Stimulated activated CD8-positive, alpha-beta memory T cell treated with anti-CD3 and anti-CD28 coated beads, Interleukin-12 subunit alpha, Interleukin-12 subunit beta, amount 100 ng/mL, for 1 hour (primary cell): ENCODE data around the gene ANGPTL2.

Source experiments
- DNase-seq: peaks from one replicate; pipeline ENCODE4 v3.0.0-alpha.2; 2020; ENCODE audit warnings: low read depth

Gene ANGPTL2

DNA sequence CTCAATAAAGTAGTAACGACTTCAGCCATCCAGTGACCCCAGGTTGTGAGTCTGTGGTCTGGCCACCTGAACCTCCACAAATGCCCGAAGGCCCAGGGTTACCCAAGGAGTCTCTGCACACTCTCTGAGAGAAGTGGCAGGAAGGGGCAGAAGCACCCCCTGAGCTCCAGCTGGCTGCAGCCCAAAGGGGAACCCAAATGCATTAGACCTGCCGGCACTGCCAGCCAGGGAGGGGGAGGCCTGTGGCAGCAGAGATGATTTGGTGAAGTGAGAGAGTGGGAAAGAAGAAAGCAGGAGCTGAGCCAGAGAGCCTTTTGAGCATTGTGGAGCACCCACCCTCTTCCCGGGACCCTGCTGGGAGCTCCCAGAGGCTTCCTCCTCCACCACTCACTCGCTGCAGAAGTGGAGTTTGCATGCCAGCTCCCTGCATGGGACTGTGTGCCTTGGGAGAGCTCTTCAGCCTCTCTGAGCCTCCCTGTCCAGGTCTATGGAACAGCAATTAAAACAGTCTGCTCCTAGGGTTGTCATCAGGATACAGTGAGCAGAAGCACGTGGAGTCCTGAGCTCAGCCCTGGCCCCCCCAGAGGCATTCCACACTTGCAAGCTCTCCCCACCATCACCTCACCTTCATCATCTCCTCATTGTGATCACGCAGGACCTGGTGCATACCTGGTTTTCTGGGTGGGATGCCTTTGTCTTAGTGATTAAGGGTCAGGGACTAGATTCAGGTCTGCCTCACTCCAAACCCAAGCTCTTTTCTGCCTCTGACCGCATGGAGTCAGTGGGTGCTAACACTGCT is 13.8 kb upstream of the ANGPTL2 start:
- DNase-seq, result no peak

DNA sequence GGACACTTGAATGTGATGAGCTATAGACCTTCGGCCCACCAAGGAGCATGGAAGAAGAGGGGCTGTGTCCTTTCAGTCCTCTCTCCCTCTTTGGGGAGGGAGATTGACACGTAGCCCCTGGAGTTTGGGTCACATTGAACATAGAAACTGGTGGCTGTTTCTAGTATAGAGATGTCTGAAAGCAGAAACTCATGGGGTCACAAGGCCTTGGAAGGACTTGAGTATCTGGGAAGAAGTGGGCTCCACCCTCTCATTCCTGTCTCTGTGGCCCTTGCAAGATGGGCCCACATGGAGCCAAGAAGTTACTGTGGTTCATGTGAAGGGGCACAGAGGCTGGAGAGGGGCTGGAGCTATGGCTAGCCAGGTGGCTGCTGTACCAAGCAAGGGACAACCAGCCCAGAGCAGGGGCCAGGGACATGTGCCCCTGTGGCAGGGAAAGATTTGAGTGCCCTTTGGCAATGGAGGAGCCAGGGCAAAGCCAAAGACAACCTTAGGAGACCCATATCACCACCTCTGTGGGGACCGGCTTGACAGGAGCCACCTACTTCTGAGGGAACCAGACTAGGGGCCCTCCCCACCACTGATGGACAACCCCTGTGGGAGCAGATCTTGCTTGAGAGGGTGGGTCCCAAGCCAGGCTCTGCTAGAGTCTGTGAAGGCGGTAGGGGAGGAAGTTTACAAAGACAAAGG is 12.8 kb upstream of the ANGPTL2 start:
- DNase-seq, result no peak

DNA sequence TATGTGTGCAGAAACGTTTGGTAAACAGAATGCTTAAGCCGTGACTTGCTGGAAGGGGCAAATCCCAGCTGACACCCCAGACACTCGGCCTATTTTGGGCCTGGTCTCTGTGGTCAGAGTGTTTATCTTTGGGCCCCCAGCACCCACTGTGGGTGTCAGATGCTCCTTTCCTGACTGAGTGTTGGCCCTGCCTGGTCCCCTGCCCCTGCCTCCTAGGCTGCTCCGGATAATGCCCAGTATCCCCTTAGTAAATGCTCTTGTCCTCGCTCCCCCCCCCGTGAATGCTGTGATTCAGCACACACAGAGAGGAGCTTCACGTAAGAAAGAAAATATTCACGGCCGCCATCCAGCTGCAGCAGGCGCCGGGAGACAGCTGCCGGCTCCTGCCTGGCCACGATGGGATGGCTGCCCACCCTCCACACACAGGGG is 11.3 kb upstream of the ANGPTL2 start:
- no peak for DNase-seq

DNA sequence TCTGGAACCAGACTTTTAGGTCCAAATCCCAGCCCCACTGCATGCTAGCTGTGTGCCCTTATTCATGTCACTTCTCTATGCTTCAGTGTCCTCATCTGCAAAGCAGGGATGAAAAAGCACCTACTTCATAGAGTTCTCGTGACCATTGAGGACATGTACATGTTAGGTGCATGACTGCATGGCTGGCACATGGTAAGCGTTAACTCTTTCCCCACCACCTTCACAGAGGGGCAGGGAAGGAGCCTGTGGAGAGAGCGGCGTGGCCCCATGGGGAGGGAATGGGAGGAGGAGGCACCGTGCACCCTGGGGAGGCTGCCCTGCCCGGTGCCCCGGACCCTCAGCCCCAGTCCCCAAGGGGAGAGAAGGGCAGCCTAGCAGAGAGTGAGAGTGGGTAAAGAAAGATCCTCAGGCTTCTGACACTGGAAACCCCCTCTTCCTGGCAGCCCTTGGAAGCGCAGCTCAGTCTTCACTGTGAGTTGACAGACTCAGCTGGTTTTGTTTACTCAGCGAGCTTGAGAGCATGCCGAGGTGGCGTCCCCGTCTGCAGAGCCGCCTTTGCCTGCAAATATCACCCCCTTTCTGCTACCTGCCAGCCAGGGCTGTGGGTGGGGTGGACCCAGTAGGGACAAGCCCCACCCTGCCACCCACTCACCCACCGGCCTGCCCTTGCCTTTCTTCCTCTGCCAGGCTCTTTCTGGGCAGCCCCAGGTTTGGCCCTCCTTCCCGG is 10.6 kb upstream of the ANGPTL2 start:
- DNase-seq, result no peak

DNA sequence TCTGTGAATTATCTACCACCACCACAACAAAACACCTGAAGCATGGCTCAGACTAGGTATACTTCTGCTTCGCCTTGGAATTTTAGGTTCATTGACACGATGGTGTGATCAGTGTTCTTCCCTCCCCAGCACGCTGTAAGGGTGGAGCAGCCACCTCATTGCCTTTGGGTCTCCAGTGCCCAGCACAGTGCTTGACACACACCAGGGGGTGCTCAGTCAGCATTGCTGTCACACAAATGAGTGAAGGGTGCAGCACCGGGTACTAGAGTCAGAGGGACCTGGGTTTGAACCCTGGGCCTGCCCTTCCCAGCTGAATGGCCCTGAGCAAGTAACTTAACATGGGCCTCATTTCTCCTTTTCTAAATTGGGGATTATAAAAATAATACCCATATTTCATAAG is 9.9 kb upstream of the ANGPTL2 start:
- DNase-seq, result no peak

GRCh38 chr9:127131871-127132270 is 9.4 kb upstream of the ANGPTL2 start:
- no peak for DNase-seq

- no peak for DNase-seq
Observed at GRCh38 chr9:127130661-127131538, 8.5 kb upstream of the ANGPTL2 start.

DNA sequence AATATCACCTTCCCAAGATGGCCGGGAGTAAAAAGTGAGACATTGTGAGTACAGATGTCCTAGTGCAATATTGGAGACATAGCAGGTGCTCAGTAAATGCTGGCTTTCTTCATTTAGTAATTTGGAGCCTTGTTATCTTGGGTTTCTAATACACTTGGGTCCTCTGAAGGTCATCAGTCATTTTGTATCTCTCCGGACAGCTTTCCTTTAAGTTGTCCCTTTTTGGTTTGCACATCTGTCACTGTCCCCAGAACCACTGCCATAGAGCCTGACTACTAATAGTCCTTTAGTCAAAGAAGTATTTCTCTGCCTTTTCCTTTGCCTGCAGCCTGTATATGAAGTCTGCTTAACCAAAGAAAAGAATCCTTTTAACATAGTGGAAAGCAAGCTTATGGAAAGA is 7.8 kb upstream of the ANGPTL2 start:
- DNase-seq, result no peak

DNA sequence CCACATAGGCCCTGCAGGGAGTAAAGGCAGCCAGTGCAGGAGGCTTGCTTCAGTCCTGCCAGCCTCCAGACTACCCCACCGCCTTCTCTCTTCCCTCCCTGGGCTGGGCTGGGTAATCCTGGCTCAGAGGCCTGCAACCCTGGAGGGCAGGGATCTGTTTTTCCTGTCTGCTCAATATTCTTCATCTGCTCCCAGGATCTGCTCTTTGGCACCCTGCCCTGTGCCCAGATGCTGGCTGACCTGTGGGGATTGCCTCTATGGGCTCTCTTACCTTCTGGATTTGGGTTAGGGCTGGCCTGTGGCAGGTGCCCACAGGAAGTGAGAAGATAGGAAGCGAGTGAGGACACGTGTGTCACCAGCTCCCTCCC is 7.3 kb upstream of the ANGPTL2 start:
- DNase-seq, result no peak

GRCh38 chr9:127129073-127129717 is 6.8 kb upstream of the ANGPTL2 start:
- no peak for DNase-seq

- no peak for DNase-seq
Observed at GRCh38 chr9:127128341-127129072, 6.1 kb upstream of the ANGPTL2 start.

DNA sequence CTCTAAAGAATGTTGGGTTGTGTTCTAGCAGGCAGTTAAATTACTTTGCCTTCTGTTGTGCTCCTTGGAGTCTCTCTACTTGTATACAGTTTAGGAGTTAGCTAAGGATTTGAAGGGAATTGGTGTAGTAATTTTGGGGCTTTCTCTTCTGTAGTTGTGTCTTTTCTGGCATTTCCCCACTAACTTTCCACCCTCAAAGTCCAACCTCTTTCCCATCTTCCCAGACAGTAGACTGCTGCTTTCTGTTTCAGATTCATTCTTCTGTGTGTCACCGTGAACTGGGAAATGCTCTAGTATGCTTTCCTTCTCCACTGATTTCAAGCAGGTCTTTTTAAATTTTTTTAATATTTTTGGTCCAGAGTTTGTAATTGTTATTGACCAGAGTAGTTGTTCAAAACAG is 4.5 kb upstream of the ANGPTL2 start:
- no peak for DNase-seq

- DNase-seq, result no peak
Observed at GRCh38 chr9:127124792-127125191, 2.4 kb upstream of the ANGPTL2 start.

DNA sequence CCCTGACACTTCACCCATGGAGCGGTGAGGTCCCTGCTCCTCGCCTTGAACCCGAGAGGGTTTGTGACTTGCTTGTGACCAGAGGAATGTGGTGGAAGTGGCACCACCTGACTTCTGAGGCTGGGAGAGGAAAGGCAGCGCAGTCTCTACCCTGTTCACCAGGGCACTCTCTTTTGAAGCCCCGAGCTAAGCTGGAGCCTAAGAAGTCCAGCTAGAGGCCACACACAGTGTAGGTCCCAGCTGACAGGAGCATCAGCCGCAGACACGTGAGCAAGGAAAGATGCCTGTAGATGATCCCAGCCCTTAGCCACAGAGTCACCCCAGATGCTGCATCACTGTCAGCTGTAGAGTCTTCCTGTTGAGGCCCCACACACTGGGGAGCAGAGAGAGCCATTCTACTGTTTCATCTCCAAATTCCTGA is 1.7 kb upstream of the ANGPTL2 start:
- DNase-seq, result no peak

- DNase-seq, result no peak
Observed at GRCh38 chr9:127123064-127123890, 842 bp upstream of the ANGPTL2 start.

DNA sequence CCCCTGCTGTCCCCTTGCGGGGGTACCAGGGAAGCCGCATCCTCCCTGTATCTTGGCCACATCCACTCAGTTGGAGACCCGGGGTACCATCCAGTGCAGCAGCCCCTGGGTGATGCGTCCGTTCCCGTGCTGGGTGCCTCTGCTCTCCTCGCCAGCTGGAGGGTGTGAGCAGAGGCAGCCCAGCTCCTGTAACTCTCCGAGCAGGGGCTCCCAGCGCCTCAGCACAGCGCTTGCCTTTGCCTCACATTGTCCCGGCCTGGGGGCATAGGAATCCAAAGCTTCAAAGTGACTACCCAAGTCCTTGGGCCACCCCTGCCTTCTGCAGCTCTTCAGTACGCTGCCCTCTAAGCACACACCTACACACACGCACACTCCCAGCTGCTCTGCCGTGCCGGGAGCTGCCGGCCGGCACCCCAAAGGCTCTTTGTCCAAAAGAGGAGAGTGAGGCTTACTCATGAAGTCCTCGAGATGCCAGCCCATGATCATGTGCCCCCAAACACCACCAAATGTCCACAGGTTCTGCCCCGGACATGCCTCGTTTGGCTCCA is 733 bp downstream of the ANGPTL2 start:
- no peak for DNase-seq

- no peak for DNase-seq
Observed at GRCh38 chr9:127119320-127119709, 3.1 kb downstream of the ANGPTL2 start.

DNA sequence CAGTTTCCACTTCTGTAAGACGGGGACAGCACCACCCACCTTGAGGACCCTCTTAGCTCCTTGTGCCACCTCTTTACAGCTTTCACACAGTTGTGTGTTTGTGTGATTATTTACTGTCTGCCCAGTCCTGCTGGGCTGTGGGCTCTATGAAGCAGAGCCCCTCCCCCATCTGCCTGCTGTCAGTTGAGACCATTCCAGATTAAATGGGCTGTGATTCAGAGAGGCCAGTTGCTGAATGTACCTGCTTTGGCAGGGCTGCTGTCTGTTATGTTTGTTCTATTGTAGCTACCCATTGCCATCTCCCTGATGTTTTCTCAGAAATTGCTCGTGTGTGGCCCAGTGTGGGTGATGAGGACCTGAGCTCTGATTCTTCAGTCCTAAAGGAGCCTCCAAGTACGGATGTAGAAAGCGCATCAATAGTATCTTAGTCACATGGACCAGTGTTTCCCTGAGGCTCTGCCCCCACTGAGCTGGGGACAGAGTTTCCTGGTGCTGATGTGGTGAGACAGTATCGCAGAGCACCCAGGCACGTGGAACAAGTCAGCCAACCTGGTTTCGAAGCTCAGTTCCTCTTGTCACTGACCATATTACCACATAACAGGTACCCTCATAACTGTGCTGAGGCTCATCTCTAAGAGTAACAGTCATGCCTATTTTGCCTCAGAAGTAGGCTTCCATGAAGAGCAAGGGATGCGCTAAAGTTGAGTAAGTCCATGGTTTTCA is 3.7 kb downstream of the ANGPTL2 start:
- no peak for DNase-seq

GRCh38 chr9:127117801-127118200 is 4.6 kb downstream of the ANGPTL2 start:
- no peak for DNase-seq
